Activated naive CD8-positive, alpha-beta T cell treated with anti-CD3 and anti-CD28 coated beads, Interleukin-2, amount 10 ng/mL, durations not matched to agents 7 days and 5 days (primary cell): ENCODE data around the gene ACBD4. TPM values are rescaled to one million over a fixed set of nuclear protein-coding genes. Genes with fewer than 3 reads are reported as not detected.

ENCODE experiments used
- ATAC-seq: fragments of 150-1000 bp; cut with Tn5 transposase; one replicate; pipeline ENCODE4 v1.10.0; 2021; ENCODE audit warnings: low read depth, moderate library complexity
- POLR2A ChIA-PET: fragments of 350-600 bp; sonication (Branson Sonifier 250); formaldehyde crosslinking; loops from one replicate; lab custom pipeline; 2021; ENCODE audit warnings: antibody characterized with exemption; lab: Charles Lee
- DNase-seq: peaks from one replicate; pipeline ENCODE4 v3.0.0; 2021
- H3K27ac Mint-ChIP-seq: one replicate; pipeline ENCODE4 v1.8.0; 2022; ENCODE audit warnings: mild to moderate bottlenecking, mixed read lengths
- H3K27me3 Mint-ChIP-seq: one replicate; pipeline ENCODE4 v1.8.0; 2022; ENCODE audit warnings: mild to moderate bottlenecking, moderate library complexity, mixed read lengths
- H3K36me3 Mint-ChIP-seq: one replicate; pipeline ENCODE4 v1.8.0; 2021; ENCODE audit warnings: mild to moderate bottlenecking, mixed read lengths
- H3K4me1 Mint-ChIP-seq: one replicate; pipeline ENCODE4 v1.8.0; 2021; ENCODE audit warnings: mixed read lengths
- H3K4me3 Mint-ChIP-seq: one replicate; pipeline ENCODE4 v1.8.0; 2022; ENCODE audit warnings: mild to moderate bottlenecking, moderate library complexity, mixed read lengths
- H3K9me3 Mint-ChIP-seq: one replicate; pipeline ENCODE4 v1.8.0; 2021; ENCODE audit warnings: mixed read lengths
- total RNA-seq, 2 experiments: library from RNA; stranded (reverse); gene quantifications; one replicate each; pipeline ENCODE4 v1.2.3, GENCODE V29; 2021

Gene ACBD4, protein sequence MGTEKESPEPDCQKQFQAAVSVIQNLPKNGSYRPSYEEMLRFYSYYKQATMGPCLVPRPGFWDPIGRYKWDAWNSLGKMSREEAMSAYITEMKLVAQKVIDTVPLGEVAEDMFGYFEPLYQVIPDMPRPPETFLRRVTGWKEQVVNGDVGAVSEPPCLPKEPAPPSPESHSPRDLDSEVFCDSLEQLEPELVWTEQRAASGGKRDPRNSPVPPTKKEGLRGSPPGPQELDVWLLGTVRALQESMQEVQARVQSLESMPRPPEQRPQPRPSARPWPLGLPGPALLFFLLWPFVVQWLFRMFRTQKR
- total RNA-seq: 10 to 100 TPM; 24.5 to 25.0 TPM

DNA sequence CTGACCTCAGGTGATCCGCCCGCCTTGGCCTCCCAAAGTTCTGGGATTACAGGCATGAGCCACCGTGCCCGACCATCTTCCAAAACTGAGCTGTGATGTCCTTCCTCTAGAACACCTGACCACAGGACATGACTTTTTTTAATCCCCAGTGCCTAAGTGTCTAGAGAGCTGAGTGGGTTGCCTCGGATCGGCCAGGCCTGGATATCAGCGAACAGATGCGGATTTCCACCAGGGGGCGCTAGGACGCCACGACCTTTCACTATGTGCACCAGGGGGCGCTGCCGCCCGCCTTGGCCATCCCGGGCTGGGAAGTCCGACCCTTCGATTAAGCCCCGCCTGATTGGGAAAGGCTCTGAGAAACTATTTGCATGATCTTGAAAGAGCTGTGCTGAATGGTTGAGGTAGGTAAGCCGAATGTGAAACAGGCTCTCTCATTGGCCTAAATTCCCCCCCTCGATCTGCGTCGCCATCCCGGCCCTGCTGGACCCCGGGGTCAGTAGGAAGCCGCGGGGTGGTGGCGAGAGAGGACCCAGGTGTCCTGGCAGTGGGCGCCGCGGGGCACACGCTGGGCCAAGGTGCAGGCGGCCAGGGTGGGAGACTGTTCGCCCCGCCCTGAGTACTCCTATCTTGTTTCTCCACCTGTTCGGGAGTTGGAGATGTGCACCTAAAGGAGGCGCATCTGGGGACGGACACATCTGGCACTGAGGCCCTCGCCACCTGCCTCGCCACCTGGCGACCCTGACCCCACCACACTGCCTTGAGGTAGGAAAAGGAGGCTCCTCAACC, at the start of gene ACBD4:
Gene ACBD4, plus strand, starts transcription at position 496 of the 786 bp plus-strand sequence. CDS start 458 bp downstream, outside the sequence.
- Mint-ChIP-seq H3K27me3 (peaks cover 11% of the 10 kb centered on the region), H3K27ac (peak within 1 kb of the TSS; percentile 80), H3K36me3 (no peaks in the 10 kb centered on the region), H3K4me3 (peak within 1 kb of the TSS; percentile 94), H3K4me1 (peaks cover 8% of the 10 kb centered on the region), H3K9me3 (no peaks in the 10 kb centered on the region)
- ATAC-seq: peak; percentile 91
- DNase-seq: peak; percentile 99
- POLR2A ChIA-PET: interaction anchor here (0.8 to 3.6 kb wide), 11 partner anchors 10 to 186 kb away, joined by 3 to 70 read pairs (median 7); partner anchors contain the start of genes HEXIM1 and HEXIM2

DNA sequence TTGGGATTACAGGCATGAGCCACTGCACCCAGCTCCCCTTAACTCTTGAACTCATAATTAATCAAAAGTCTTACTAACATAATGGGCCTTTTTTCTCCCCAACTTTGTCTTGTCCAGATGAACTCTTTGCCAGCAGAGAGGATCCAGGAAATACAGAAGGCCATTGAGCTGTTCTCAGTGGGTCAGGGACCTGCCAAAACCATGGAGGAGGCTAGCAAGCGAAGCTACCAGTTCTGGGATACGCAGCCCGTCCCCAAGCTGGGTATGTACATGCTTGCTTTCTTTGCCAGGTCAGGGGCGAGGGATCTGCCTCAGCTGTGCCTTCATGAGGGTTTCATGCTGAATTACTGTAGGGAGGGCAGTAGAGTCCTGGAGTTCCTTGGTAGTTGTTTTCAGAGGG, 49.1 kb upstream of the ACBD4 start:
- Mint-ChIP-seq H3K36me3 (peaks cover 13% of the 10 kb centered on the region), H3K4me3 (no peak overlapping the region), H3K27me3 (no peaks in the 10 kb centered on the region), H3K27ac (no peak overlapping the region), H3K4me1 (peaks cover 4% of the 10 kb centered on the region), H3K9me3 (no peaks in the 10 kb centered on the region)
- no peak for DNase-seq
- no peak for ATAC-seq
- POLR2A ChIA-PET: no interaction called here

DNA sequence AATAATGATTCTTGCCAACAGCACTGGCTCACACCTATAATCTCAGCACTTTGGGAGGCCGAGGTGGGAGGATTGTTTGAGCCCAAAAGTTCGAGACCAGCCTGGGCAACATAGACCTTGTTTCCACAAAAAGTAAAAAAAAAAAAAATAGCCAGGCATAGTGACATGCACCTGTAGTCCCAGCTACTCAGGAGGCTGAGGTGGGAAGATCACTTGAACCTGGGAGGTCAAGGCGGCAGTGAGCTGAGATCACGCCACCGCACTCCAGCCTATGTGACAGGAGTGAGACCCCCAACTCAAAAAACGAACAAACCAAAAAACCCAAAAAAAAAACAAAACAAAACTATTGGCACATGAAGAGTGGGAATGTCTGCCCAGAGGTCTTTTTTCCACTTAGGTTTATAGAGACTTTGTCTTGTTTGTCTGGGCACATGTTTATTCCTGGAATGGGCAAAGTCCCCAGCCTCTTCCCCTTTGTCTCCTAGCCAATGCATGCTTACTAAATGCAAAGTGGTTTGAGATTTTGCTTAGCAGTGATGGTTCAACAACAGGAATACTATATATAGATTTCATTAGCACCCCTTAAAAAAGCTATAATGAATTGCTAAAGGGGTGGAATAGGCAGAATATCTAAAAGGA, 48.5 kb upstream of the ACBD4 start:
- ATAC-seq (no peak), DNase-seq (no peak)
- Mint-ChIP-seq H3K27me3 (no peaks in the 10 kb centered on the region), H3K27ac (no peak overlapping the region), H3K9me3 (no peaks in the 10 kb centered on the region), H3K4me3 (no peak overlapping the region), H3K36me3 (peaks cover 8% of the 10 kb centered on the region), H3K4me1 (peaks cover 4% of the 10 kb centered on the region)
- POLR2A ChIA-PET: no interaction called here

DNA sequence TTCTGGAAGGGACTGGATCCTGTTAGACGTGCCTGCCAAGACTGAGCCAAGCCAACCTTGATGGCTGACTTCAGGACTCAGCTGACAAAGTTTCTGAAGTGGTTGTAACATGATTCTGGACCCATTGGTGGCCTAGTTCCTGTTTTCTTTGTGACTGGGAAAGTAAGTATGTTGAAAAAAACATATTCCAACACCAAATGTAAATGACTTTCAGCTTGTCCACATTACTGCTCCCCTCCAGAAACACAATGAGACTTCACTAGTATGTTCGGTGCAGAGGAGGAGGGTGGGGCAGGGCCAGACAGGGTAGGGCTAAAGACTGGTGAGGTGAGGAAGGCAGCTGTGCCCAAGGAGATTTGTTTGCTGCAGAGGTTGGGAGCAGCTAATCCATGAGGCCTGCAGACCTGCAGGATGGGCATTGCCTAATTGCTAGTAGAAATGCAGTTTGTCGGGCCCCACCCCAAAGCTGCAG, 47.9 kb upstream of the ACBD4 start:
- no peak for ATAC-seq
- no peak for DNase-seq
- POLR2A ChIA-PET: interaction anchor here (1.1 to 1.7 kb wide), 2 partner anchors 26 to 189 kb away, joined by 4 read pairs; partner anchors contain the start of gene NMT1
- peaks cover 9% of the 10 kb centered on the region for H3K36me3 Mint-ChIP-seq
- H3K9me3 Mint-ChIP-seq: no peaks in the 10 kb centered on the region
- H3K4me3 Mint-ChIP-seq: no peak overlapping the region
- peaks cover 4% of the 10 kb centered on the region for H3K4me1 Mint-ChIP-seq
- H3K27ac Mint-ChIP-seq: peak overlapping the region; percentile 18
- no peaks in the 10 kb centered on the region for H3K27me3 Mint-ChIP-seq

DNA sequence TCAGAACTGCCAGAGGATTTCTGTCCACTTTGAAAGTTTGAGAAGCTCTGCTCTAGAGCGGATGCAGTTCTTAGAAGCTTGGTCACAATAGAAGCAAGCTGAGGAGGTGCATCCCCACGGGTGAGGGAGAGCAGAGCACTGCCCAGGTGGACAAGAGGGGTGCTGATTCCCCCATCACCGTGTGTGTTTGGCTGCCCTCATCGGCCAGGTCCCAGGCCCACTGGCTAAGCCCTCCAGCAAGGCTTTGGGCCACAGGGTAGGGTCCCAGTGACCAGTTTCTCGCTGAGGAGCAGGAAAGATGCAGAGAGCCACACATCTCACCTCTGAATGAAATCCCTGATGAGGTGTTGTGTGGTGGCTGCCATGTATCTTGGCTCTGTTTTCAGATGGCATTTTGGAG, 47.5 kb upstream of the ACBD4 start:
- DNase-seq (no peak), ATAC-seq (no peak)
- Mint-ChIP-seq H3K27me3 (no peaks in the 10 kb centered on the region), H3K27ac (peak overlapping the region; percentile 56), H3K36me3 (peaks cover 9% of the 10 kb centered on the region), H3K9me3 (no peaks in the 10 kb centered on the region), H3K4me3 (no peak overlapping the region), H3K4me1 (peaks cover 4% of the 10 kb centered on the region)
- POLR2A ChIA-PET: interaction anchor here (1.1 to 1.7 kb wide), 2 partner anchors 27 to 189 kb away, joined by 4 read pairs; partner anchors contain the start of gene NMT1

DNA sequence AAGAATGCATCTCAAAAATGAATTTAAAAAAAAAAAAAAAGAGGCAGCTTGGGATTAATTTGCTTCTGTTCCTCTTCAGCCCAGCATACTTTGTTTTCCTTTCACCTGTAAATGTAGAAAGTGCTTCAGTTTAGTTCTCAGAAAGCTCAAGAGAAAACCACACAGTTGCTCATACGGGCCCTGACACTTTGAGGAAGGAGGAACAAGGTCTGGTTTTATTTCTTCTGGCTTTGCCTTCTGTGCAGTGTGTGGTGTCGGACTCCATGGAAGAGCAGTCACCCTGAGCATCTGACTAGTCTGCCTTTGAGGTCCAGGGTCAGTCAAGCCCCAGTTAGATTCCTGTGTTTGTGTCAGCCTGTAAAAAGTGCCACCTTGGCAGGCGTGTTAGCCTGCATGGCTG, 46.7 kb upstream of the ACBD4 start:
- no peak overlapping the region for H3K4me3 Mint-ChIP-seq
- POLR2A ChIA-PET: interaction anchor here (1.1 to 1.7 kb wide), 2 partner anchors 28 to 190 kb away, joined by 4 read pairs; partner anchors contain the start of gene NMT1
- H3K27ac Mint-ChIP-seq: peak overlapping the region; percentile 57
- H3K36me3 Mint-ChIP-seq: peaks cover 11% of the 10 kb centered on the region
- DNase-seq (no peak), ATAC-seq (peak; percentile 28)
- no peaks in the 10 kb centered on the region for H3K27me3 Mint-ChIP-seq
- H3K9me3 Mint-ChIP-seq: no peaks in the 10 kb centered on the region
- H3K4me1 Mint-ChIP-seq: peaks cover 4% of the 10 kb centered on the region

DNA sequence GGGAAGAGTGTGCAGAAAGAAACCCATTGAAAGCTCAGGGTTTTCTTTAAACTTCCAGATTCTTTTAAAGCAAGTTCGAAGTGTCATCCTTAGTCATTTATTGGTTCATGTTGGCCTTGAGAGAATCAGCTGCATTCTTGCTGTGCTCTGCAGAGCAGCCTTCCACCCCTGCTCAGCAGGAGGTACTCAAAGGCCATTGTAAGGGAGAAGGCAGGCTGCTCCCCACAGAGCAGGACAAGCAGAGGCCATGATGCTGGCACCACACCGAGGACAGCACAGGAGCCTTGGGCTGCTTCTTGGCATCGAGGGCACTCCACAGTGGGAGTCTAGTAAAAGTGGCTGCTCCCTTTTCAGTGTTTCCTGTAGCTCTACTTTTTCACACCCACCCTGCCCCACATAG, 44.8 kb upstream of the ACBD4 start:
- Mint-ChIP-seq H3K27me3 (no peaks in the 10 kb centered on the region), H3K36me3 (peaks cover 13% of the 10 kb centered on the region), H3K4me3 (no peak overlapping the region), H3K27ac (peak overlapping the region; percentile 21), H3K9me3 (no peaks in the 10 kb centered on the region), H3K4me1 (peaks cover 4% of the 10 kb centered on the region)
- POLR2A ChIA-PET: interaction anchor here (1.1 kb wide), 1 partner anchor 9 kb away, joined by 3 read pairs; no protein-coding TSS in a partner anchor
- DNase-seq (no peak), ATAC-seq (no peak)

DNA sequence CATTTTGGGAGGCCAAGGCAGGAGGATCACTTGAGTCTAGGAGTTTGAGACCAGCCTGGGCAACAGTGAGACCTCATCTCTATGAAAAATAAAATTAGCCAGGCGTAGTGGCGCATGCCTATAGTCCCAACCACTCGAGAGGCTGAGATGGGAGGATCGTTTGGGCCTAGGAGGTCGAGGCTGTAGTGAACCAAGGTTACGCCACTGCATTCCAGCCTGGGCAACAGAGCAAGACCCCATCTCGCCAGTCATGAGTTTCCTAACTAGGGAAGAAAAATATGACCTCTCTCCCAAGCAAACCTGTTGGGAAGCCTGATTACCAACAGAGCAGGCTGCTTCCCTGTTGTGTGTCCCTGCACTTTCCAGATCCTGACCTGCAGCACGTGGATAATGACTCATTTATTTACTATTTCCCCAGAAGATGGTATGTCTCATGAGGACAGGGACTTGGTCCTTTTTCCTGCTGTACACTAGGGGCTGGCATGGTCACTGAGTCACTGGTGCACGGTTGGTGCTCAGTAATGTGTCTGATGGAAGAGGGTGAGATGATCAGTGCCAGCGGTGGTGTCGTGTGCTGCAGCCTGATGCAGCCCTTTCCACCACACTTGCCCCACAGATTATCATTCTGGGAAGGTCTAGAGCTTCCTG, 43.6 kb upstream of the ACBD4 start:
- no peak for DNase-seq

DNA sequence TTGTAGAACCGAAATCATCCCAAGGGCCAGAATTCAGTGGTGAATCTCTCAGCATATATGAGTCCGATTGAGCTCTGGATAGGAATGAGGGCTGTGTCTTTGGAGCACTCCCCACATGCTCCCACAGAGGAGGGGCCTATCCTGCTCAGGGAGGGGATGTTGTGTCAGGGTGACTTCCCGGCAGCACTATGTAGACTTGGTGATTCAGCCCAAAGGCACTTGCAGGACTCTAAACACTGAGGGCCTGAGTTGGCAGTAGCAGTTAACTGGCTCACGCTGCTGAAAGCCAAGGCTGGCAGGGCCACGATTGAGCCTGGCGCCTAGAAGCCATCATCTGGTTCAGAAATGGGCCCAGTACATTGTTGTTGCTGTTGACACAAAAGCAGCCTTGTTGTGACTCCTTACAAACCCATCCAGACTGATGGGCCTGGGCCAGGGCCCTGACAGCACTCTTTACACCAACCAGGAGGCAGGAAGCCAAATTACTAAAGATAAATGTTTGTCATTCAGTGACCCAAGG, 42.5 kb upstream of the ACBD4 start:
- DNase-seq: no peak
- Mint-ChIP-seq H3K27ac (no peak overlapping the region), H3K27me3 (no peaks in the 10 kb centered on the region), H3K9me3 (no peaks in the 10 kb centered on the region), H3K36me3 (peaks cover 21% of the 10 kb centered on the region), H3K4me1 (peaks cover 4% of the 10 kb centered on the region), H3K4me3 (no peak overlapping the region)
- POLR2A ChIA-PET: no interaction called here
- ATAC-seq: no peak

More for the DNA sequence above, 43.6 kb upstream of the ACBD4 start:
- POLR2A ChIA-PET: no interaction called here
- no peak overlapping the region for H3K4me3 Mint-ChIP-seq
- H3K9me3 Mint-ChIP-seq: no peaks in the 10 kb centered on the region
- peaks cover 19% of the 10 kb centered on the region for H3K36me3 Mint-ChIP-seq
- peak overlapping the region; percentile 10 for H3K27ac Mint-ChIP-seq
- ATAC-seq: no peak
- H3K27me3 Mint-ChIP-seq: no peaks in the 10 kb centered on the region
- H3K4me1 Mint-ChIP-seq: peaks cover 4% of the 10 kb centered on the region

DNA sequence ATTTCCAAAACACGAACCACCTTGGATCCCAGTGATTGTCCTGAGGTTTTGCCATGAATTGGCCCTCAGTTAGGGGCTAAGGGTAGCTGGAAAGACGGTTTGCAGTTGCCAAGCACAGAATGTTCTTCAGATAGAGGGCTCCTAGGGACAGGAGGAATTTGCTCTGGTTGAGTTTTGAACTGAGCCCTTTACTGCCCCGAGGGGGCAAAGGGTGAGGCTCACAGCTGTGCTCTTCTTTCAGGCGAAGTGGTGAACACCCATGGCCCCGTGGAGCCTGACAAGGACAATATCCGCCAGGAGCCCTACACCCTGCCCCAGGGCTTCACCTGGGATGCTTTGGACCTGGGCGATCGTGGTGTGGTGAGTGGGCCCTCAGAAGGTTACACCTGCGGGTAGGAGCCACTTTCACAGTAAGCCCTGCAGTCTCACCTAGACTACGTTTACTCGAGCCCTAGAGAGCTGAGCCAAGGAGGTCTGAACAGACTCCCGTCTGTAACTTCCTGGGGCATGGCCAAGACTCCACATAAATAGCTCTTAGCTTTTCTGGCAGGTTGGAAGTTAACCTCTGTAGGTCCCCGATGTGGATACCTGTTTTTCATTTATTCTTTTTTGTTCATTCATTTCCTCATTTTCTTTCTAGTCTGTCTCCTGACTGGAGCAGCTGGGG, 41.9 kb upstream of the ACBD4 start:
- Mint-ChIP-seq H3K27me3 (no peaks in the 10 kb centered on the region), H3K27ac (no peak overlapping the region), H3K4me3 (no peak overlapping the region), H3K36me3 (peaks cover 23% of the 10 kb centered on the region), H3K4me1 (peaks cover 3% of the 10 kb centered on the region), H3K9me3 (no peaks in the 10 kb centered on the region)
- POLR2A ChIA-PET: interaction anchor here (0.6 kb wide), 1 partner anchor 364 kb away, joined by 3 read pairs; no protein-coding TSS in a partner anchor
- DNase-seq (no peak), ATAC-seq (no peak)

DNA sequence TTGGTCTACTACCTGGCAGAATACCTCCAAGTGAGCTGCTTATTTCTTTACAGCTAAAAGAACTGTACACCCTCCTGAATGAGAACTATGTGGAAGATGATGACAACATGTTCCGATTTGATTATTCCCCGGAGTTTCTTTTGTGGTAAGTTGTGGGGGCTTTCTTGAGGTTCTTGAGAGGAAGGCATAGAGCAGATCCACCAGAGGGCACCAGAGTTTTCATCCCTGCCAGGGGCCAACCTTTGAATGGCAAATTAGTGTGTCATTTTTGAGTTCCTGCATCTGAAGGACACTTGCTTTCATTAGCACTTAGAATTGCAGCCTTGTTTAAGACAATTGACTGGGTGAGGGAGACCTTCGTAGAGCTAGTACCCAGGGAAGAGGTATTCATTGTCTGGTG, 39.3 kb upstream of the ACBD4 start:
- Mint-ChIP-seq H3K4me1 (no peaks in the 10 kb centered on the region), H3K27me3 (no peaks in the 10 kb centered on the region), H3K9me3 (no peaks in the 10 kb centered on the region), H3K4me3 (no peak overlapping the region), H3K27ac (peak overlapping the region; percentile 23), H3K36me3 (peaks cover 21% of the 10 kb centered on the region)
- DNase-seq (no peak), ATAC-seq (no peak)
- POLR2A ChIA-PET: no interaction called here

DNA sequence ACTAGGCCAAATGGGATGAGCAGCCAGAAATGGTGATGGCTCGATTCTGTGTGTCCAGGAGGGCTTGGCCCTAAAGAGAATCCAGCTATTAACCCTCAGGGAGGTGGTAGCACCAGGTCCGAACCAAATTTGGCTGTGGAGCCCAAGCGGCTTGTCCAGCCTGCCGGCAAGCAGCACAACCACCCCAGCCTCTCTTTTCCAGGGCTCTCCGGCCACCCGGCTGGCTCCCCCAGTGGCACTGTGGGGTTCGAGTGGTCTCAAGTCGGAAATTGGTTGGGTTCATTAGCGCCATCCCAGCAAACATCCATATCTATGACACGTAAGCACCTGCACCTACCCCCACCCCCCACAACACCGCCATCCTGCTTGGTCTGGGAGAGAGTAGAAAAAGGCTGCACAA, 38.6 kb upstream of the ACBD4 start:
- Mint-ChIP-seq H3K27me3 (no peaks in the 10 kb centered on the region), H3K4me3 (no peak overlapping the region), H3K9me3 (no peaks in the 10 kb centered on the region), H3K4me1 (no peaks in the 10 kb centered on the region), H3K27ac (no peak overlapping the region), H3K36me3 (peaks cover 22% of the 10 kb centered on the region)
- POLR2A ChIA-PET: no interaction called here
- no peak for DNase-seq
- no peak for ATAC-seq
